GM18520 (cell line): ENCODE measurements around the gene MPRIP.

Experiments used
- ATAC-seq: cut with Tn5 transposase; IDR thresholded peaks from one replicate; pipeline ENCODE4 v1.9.1; 2021; ENCODE audit not compliant: unreplicated experiment

The MPRIP gene

DNA sequence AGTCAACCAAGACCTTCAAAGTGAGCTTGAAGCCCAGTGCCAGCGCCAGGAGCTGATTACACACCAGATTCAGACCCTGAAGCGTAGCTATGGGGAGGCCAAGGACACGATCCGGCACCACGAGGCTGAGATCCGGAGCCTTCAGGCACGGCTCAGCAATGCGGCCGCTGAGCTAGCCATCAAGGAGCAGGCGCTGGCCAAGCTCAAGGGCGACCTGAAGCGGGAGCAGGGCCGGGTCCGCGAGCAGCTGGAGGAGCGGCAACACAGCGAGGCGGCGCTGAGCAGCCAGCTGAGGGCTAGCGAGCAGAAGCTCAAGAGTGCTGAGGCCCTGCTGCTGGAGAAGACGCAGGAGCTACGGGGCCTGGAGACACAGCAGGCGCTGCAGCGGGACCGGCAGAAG lies 121.9 kb downstream of the MPRIP start:
- ATAC-seq: no peak

DNA sequence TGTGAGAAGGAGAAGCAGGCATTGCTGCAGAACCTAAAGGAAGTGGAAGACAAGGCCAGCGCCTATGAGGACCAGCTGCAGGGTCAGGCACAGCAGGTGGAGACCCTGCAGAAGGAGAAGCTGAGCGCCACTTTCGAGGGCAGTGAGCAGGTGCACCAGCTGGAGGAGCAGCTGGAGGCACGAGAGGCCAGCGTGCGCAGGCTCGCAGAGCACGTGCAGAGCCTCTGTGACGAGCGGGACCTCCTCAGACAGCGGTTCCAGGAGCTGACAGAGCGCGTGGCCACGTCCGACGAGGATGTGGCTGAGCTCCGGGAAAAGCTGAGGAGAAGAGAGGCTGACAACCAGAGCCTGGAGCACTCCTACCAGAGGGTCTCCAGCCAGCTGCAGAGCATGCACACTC lies 122.4 kb downstream of the MPRIP start:
- ATAC-seq: no peak

DNA sequence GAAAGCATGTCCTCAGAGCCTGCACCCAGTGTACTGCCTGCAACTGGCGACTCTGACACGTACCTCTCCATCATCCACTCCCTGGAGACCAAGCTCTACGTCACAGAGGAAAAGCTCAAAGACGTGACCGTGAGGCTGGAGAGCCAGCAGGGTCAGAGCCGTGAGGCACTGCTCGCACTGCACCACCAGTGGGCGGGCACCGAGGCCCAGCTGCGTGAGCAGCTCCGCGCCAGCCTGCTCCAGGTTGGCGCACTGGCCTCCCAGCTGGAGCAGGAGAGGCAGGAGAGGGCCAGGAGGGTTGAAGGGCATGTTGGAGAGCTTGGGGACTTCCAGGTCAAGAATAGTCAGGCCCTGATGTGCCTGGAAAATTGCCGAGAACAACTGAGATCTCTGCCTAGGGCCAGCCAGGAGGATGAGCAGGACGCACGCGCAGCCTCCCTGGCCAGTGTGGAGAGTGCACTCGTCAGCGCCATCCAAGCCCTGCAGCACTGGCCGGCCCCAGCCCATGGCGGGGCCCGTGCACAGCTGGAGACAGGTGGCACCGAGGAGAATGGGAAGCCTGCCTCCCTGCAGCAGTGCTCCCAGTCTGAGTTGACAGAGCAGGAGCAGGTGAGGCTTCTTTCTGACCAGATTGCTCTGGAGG lies 123.5 kb downstream of the MPRIP start:
- no peak for ATAC-seq

DNA sequence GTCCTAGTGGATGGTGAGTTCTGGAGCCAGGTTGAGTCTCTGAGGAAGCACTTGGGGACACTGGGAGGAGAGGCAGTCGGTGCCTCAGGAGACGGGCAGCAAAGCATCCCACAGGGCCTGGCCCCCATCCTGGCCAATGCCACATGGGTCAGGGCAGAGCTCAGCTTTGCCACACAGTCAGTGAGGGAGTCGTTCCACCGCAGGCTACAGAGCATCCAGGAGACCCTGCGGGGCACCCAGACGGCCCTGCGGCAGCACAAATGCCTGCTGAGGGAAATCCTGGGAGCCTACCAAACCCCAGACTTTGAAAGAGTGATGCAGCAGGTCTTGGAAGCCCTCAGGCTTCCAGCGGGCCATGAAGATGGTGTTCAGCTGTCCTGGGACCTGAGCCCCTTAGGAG lies 124.2 kb downstream of the MPRIP start:
- ATAC-seq: no peak

DNA sequence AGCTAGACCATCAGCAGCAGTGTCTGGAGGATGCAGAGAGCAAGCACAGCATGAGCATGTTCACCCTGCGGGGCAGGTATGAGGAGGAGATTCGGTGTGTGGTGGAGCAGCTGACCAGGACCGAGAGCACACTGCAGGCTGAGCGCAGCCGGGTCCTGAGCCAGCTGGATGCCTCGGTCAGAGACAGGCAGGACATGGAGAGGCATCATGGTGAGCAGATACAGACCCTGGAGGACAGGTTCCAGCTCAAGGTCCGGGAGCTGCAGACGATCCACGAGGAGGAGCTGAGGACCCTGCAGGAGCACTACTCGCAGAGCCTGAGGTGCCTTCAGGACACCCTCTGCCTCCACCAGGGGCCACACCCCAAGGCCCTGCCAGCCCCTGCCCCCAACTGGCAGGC lies 125.1 kb downstream of the MPRIP start:
- no peak for ATAC-seq

DNA sequence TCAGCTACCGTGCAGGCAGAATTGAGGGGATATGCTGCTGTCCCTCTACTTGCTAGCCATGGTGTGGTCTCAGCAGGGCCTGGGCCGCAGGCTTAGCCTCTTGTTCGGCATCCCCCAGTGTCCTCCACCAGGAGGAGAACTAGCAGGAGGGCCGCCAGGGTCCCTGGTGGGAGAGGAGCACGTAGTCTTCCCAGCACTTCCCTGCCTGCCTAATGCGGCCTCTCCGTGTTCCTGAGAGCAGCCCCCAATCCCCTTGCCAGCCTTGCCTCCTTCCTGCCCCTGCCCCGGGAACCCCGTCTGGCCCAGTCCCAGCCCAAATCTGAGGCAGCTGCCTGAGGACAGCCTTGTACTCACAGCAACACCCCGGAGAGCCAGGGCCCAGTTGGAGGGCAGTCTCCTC lies 125.7 kb downstream of the MPRIP start:
- no peak for ATAC-seq

DNA sequence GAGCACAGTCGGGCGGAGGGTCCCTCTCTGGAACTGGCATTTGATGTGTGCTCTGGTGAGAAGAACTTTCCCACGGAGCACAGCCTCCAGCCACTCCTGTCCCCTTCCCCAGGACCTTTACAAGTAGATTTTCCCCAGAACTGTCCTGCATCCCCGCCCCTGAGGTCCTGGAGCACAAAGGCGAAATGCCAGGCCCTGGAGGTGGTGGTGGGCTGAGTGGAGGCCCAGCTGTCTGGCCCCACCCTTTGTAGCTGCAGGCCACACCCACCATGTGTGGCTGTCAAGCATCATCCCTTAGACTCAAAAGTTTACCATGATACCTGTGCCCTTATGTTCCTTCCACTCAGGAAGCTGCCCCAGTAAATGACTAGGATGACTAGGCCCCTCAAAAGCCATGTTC lies 126.1 kb downstream of the MPRIP start:
- ATAC-seq: no peak

DNA sequence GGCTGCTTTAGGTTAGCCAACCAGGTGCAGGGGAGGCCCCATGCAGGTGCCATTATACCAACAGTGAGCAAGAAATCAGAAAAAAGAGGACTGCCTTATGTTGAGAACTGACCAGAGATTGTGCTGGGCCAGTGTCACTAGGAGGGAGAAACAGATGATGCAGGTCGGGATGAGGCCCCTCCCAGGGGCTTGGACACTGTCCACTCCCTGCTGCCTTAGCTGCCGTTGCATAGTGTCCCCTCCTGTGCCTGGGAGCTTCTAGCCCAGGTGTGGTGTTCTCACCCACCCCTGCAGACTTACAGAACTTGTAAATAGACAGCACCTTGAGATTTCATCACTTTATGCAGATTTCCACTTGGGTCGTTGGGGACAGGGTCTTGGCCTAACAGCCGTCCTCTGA lies 127.1 kb downstream of the MPRIP start:
- no peak for ATAC-seq

DNA sequence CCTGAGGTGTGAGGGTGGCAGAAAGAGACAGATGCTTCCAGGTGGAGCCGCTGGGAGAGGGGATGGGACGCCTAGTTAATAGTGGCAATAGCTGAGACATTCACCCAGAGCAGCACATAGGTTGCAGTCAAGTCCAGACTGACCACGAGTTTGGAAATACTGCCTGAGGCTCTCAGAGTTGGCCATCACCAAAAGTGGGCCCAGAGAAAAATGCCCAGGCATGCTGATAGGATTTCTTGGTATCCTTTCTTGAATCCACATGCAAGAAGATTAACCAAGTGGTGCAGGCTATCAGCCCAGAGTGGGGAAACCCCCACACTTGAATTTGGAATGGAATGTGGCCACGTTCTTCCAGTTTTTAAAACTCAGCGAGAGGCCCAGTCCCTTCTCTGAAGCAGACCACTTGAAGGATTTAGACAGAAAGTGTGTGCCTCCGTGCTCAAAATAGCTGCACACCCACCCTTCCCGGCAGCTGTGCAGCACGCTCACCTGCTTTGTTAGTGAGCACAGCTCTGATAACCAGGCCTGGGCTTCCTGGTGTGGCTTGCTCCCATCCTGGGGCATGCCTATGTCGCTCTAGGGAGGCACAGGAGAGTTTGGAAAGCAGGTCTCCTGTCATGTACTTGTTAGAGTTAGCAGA lies 128.2 kb downstream of the MPRIP start:
- ATAC-seq: no peak

DNA sequence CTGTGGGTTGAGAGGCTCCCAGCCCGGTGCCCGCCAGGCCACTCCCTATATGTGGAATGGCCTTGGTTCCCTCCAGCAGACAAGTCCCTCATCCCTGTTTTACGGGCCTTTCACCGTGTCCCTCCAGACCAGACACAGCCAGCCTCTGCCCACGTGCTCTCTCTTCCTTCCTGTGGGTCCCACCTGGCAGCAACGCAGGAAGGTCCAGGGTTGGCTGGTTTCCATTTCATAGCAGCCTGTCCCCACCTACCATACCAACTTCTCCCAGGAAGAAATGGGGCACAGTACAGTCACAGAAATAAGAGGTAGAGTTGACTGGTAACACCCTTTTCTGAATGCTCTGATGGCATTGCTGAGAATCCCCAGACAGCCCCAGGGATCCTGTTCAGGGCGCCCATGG lies 128.9 kb downstream of the MPRIP start:
- ATAC-seq: no peak

DNA sequence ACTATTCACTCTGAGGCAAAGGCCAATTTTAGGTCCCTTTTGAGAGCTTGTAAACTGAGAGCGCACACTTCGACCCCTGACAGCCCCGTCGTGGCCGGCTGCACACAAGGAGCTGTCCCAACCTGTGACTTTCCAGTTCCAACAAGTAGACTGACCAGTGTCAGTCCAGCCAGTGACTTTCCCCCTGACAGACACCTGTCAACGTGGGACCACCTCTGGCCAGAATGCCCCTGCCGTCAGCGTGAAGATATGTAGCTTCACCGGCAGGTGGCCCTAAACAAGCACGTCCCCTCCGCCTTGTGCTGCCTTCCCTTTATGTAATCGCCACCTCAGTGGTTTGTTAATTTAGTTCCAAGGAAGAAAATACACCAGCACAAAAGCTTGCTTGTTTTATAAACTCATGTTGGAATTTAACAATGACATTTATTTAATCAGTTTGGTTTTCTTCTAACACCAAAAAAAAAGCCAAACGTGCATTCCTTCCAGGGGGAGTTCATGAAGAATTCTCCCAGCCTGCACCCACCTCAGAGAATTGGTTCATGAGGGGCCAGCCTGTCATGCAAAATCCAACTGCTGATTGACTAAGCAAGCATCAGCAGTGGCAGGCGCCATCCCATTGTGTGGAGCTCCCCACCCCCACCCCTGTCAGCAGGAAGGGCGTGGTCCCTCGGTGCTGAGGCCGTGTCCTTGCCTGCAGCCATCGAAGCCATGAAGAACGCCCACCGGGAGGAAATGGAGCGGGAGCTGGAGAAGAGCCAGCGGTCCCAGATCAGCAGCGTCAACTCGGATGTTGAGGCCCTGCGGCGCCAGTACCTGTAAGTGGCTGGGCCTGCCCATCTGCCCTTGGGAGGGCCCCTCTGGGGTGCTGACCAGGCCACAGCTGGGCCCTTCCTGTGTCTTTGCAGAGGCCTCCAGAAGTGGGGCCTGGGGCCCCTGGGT lies 130.0 kb downstream of the MPRIP start:
- no peak for ATAC-seq

DNA sequence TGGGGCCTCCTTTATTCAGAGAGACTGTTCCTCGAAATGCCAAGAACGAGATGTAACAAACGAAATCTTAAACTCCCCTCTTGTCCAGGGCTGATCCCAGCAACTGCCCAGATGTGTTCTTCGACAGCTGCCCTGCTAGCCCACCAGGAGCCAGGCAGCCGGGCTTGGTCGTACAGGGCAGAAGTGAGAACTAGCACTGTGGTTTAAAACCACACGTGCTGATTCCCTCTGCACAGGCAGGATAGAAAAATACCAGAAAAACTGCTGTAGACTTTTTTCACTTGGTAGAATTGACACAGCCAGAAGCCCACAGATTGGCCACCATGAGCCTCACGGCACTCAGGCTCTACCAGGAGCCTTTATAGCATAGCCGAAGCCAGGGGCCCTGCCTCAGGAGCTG lies 130.7 kb downstream of the MPRIP start:
- no peak for ATAC-seq

DNA sequence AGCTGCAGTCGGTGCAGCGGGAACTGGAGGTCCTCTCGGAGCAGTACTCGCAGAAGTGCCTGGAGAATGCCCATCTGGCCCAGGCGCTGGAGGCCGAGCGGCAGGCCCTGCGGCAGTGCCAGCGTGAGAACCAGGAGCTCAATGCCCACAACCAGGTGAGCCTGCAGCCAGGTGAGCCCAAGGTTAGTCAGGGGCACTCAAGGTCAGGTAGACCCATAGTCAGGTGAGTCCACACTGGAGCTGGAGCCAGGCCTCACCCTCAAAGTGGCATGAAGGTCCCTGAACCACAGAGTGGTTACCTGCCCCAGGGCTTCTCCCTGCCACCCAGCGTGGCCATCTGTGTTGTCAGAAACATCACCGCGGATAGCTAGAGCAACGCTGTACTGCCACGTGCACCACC lies 131.7 kb downstream of the MPRIP start:
- no peak for ATAC-seq

DNA sequence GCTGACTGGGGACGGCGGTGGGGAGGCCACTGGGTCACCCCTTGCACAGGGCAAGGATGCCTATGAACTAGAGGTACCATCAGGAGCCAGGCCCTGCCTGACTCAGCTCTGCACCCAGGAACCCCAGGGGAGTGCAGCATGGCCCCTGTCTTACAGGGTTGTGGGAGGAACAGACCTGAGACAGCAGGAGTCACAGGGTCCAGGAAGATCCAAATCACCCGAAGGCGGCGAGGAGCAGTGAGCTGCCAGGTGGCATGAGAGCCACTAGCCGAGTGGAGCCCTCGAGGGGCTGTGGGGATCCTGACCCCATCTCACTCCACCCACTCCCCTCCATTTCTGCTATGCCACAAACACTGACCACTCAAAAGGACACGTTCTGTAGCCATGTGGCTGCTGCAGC lies 133.1 kb downstream of the MPRIP start:
- ATAC-seq: no peak

DNA sequence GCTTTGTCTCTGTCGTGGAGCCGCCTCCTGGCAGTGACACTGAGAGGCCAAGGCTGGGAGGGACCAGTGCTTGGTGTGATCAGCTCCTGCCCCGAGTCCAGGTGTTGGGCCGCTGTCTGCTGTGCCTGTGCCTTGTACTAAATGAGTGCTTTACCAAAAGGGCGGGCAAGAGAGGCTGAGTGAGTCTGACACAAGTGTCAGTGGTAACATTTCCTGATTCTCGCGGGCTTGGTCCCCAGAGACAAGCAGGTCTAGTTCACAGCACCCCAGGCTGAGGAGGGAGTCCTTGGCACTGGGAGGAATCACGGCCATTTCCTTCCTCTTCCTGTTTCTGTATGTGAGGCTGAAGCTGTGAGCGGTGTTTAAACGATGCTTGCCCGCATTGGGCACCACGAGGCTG lies 133.7 kb downstream of the MPRIP start:
- no peak for ATAC-seq

DNA sequence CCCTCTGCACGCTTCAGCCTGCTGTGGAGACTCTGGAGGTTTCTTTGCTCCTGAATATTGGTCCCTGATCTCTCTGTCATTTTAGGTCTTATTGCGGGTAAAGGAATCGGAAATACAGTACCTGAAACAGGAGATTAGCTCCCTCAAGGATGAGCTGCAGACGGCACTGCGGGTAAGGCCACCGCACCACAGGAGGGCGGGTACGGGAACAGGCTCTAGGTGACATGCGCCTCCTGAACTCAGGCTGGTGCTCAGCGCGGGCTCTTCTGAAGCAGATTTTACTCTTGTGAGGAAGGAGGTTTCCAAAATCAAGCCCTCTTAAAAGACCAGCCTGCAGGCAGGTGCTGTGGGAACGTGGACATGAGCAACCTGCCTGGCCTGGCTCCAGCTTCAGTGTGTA lies 134.1 kb downstream of the MPRIP start:
- ATAC-seq: no peak

DNA sequence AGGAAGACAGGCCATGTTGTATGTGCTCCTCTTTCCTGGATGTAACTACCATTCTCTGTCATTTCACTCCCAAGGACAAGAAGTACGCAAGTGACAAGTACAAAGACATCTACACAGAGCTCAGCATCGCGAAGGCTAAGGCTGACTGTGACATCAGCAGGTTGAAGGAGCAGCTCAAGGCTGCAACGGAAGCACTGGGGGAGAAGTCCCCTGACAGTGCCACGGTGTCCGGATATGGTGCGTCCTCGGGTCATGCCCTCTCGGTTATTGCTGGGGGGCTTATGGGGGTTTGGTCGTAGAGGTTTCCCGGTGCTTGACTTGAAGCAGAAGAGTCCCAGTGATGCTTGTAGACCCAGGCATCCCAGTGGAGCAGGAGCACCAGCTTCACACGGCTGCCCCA lies 134.9 kb downstream of the MPRIP start:
- ATAC-seq: no peak

DNA sequence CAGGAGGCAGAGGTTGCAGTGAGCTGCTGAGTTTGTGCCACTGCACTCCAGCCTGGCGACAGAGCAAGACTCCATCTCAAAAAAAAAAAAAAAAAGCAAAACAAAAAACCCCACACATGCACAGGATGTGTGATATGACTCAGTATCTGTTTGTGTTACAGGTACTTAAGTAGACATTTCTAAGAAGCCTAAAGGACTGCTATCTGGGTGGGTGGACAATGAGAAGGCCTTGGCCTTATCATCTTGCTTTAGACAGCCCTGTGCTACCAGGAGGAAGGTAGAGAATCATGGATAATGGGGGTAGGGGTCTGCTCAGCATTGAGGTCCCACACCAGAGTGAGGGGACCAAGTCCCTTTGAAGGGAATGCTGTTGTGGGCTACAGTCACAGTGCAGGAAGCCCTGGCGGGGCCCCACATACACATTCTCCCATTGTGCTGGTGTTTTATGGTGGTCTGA lies 137.1 kb downstream of the MPRIP start:
- no peak for ATAC-seq

DNA sequence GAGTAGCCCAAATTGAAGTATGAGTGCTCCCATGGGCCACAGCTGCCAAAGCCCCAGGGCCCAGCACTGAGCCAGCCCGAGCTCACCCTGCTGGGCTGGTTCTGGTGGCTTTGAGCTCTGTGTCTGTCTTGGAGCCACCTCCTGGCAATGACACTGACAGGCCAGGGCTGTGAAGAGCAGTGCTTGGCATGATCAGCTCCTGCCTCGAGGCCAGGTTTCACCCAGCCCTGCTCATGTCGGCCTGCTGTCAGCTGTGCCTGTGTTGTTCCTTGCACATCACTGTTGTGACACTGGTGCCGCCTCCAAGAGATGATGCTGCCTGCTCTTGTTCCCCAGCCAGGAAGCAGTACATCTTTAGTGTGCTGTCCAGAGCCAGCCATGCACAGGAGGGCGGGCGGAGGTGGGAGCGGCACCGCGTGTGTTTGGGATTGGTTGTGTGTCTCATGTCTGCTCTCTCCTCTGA lies 137.9 kb downstream of the MPRIP start:
- ATAC-seq: no peak

DNA sequence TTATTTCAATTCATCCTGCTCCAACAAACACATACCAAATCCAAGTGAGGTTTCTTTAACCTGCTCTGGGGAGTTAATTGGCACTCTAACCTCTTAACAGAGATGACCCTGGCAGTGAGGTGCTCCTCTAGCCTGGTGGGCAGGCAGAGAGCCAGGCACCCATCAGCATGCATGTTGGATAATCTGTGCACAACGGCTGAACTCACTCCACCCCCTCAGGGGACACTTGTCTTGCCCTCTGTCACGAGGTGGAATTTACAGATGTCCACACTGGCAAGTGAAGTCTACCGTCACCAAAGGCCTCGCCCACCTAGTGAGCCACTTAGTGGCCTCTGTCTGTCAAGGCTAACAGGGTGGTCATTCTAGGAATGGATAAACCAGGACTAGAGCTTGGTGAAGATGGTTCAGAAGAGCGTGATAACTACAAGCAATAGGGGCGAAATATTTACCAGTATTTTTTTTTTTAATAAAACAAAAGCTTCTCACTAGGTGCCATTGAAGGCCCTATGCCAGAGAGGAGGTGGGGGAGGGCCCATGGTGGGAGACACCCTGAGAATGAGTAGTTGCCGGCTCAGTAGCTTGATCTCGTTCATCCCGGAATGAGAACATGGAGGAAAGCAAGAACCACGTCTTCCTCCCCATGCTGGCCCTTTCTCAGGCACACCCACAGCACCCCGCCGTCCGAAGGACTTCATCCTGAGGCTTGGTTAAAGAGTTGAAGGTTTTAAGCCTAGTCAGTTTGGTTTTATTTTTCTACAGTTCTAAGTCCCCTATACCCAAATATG lies 138.7 kb downstream of the MPRIP start:
- ATAC-seq: no peak
